SK-N-SH (cell line): ENCODE results near the gene ATCAY. TPM values are rescaled to one million over a fixed set of nuclear protein-coding genes. Genes with fewer than 3 reads are reported as not detected.

Experiments
- CTCF ChIA-PET: fragments of 300-600, 350-600 bp; formaldehyde crosslinking; extraction: SDS; loops from one replicate; lab custom pipeline; 2021; lab: Yijun Ruan, JAX
- POLR2A ChIA-PET: fragments of 350-600 bp; sonication (Branson Sonifier 250); formaldehyde crosslinking; extraction: SDS; loops from one replicate; lab custom pipeline; 2020; ENCODE audit warnings: antibody characterized with exemption, inconsistent platforms; lab: Yijun Ruan, JAX
- DNase-seq: peaks from one replicate; pipeline ENCODE4 v3.0.0; 2012
- H2AFZ ChIP-seq: fragments of 200-600 bp; sonication (generic); 2 replicates; pipeline ENCODE4 v1.8.1; 2016; ENCODE audit warnings: antibody characterized with exemption, mild to moderate bottlenecking, low read depth
- H3F3A ChIP-seq: fragments of 200-600 bp; sonication (generic); replicated peaks from 2 replicates; pipeline ENCODE3; 2016; ENCODE audit warnings: antibody characterized with exemption, mild to moderate bottlenecking; ENCODE audit not compliant: insufficient read depth
- H3K27ac ChIP-seq, 2 experiments: fragments of 200-500 bp in 1 of 2; fragments of 200-600 bp in 1 of 2; sonication (Bioruptor generic) in 1 of 2; sonication (generic), shearing (Covaris generic) in 1 of 2; 2 replicates each; pipeline versions ENCODE4 v1.5.1 to v1.6.1; 2014 to 2016; ENCODE audit warnings: low read depth in 2 of 2, inconsistent platforms in 1 of 2, low read length in 1 of 2, mild to moderate bottlenecking in 1 of 2, mixed read lengths in 1 of 2
- H3K27me3 ChIP-seq: fragments of 200-600 bp; sonication (generic), shearing (Covaris generic); 2 replicates; pipeline ENCODE4 v1.6.1; 2016; ENCODE audit warnings: mixed run types; ENCODE audit not compliant: insufficient read depth
- H3K36me3 ChIP-seq, 2 experiments: fragments of 200-500 bp in 1 of 2; fragments of 200-600 bp in 1 of 2; sonication (Bioruptor generic) in 1 of 2; sonication (generic) in 1 of 2; replicated peaks in 1 of 2; 2 replicates each; pipeline versions ENCODE3 to v1.5.1; 2014 to 2016; ENCODE audit warnings: low read length in 1 of 2, mild to moderate bottlenecking in 1 of 2; ENCODE audit not compliant: insufficient read depth in 2 of 2, control insufficient read depth in 1 of 2
- H3K4me1 ChIP-seq, 2 experiments: fragments of 200-500 bp in 1 of 2; fragments of 200-600 bp in 1 of 2; sonication (Bioruptor generic) in 1 of 2; sonication (generic), shearing (Covaris generic) in 1 of 2; 2 replicates each; pipeline versions ENCODE4 v1.5.1 to v1.6.1; 2014 to 2016; ENCODE audit warnings: low read depth in 1 of 2, low read length in 1 of 2, mixed run types in 1 of 2; ENCODE audit not compliant: insufficient read depth in 2 of 2, control insufficient read depth in 1 of 2
- H3K4me2 ChIP-seq: fragments of 200-600 bp; sonication (generic), shearing (Covaris generic); 2 replicates; pipeline ENCODE4 v1.6.1; 2017; ENCODE audit warnings: mixed run types
- H3K4me3 ChIP-seq, 2 experiments: fragments of 200-500 bp in 1 of 2; fragments of 200-600 bp in 1 of 2; sonication (Bioruptor generic) in 1 of 2; sonication (generic), shearing (Covaris generic) in 1 of 2; 2 replicates each; pipeline versions ENCODE4 v1.5.1 to v1.8.1; 2014 to 2016; ENCODE audit warnings: low read depth in 2 of 2, inconsistent platforms in 1 of 2, low read length in 1 of 2, mild to moderate bottlenecking in 1 of 2, mixed read lengths in 1 of 2, moderate library complexity in 1 of 2
- H3K79me2 ChIP-seq: fragments of 200-600 bp; sonication (generic); 2 replicates; pipeline ENCODE4 v1.8.1; 2017; ENCODE audit warnings: mild to moderate bottlenecking; ENCODE audit not compliant: insufficient read depth
- H3K9ac ChIP-seq: fragments of 200-600 bp; sonication (generic); 2 replicates; pipeline ENCODE4 v1.6.1; 2017; ENCODE audit warnings: mixed run types
- H3K9me2 ChIP-seq: fragments of 200-600 bp; sonication (generic); 2 replicates; pipeline ENCODE4 v1.6.1; 2017; ENCODE audit warnings: mixed run types
- H3K9me3 ChIP-seq: fragments of 200-600 bp; sonication (generic); 2 replicates; pipeline ENCODE4 v1.6.1; 2017; ENCODE audit warnings: mixed run types, mild to moderate bottlenecking, moderate library complexity
- H4K20me1 ChIP-seq: fragments of 200-600 bp; sonication (generic); 2 replicates; pipeline ENCODE4 v1.6.1; 2017; ENCODE audit warnings: mild to moderate bottlenecking, mixed run types; ENCODE audit not compliant: insufficient read depth
- EZH2phosphoT487 ChIP-seq: fragments of 200-600 bp; sonication (generic); IDR thresholded peaks from 2 replicates; pipeline ENCODE4 v1.6.1; 2017; ENCODE audit warnings: low read depth, mixed run types, mild to moderate bottlenecking, antibody characterized with exemption, moderate library complexity, borderline replicate concordance
- FOXJ3 ChIP-seq: sonication (generic); formaldehyde crosslinking; IDR thresholded peaks from 2 replicates; pipeline ENCODE4 v1.5.1; 2020; ENCODE audit warnings: mild to moderate bottlenecking, missing genetic modification reagents
- GABPA ChIP-seq: IDR thresholded peaks from 2 replicates; pipeline ENCODE4 v1.4.0; 2012; ENCODE audit warnings: low read depth, mild to moderate bottlenecking
- JUND ChIP-seq: IDR thresholded peaks from 2 replicates; pipeline ENCODE4 v1.4.0; 2012
- MXI1 ChIP-seq: IDR thresholded peaks from 2 replicates; pipeline ENCODE4 v1.6.1; 2012; ENCODE audit warnings: mild to moderate bottlenecking, low read depth, low read length, improper control_type of control experiment
- NFIC ChIP-seq: IDR thresholded peaks from 2 replicates; pipeline ENCODE4 v1.4.0; 2012; ENCODE audit warnings: borderline replicate concordance
- POLR2AphosphoS5 ChIP-seq: IDR thresholded peaks from 2 replicates; pipeline ENCODE4 v1.6.1; 2012; ENCODE audit warnings: low read depth, low read length
- RAD21 ChIP-seq: IDR thresholded peaks from 2 replicates; pipeline ENCODE4 v1.6.1; 2012; ENCODE audit warnings: mild to moderate bottlenecking, low read length
- SMC3 ChIP-seq: IDR thresholded peaks from 2 replicates; pipeline ENCODE4 v1.6.1; 2012; ENCODE audit warnings: low read depth, low read length, improper control_type of control experiment
- WGBS: methylation state at CpG from one replicate; pipeline ENCODE4 v1.1.6; 2017; ENCODE audit warnings: low lambda C conversion rate; 5-methylcytosine and 5-hydroxymethylcytosine counted together
- polyA plus RNA-seq, 3 experiments: library from polyadenylated mRNA; depleted of rRNA; stranded (reverse); fragments of >200 nt; gene quantifications; 2 replicates each; pipeline ENCODE4 v1.2.3, GENCODE V29; 2012
- TF ChIP-seq, protein P1 (sequence below): fragments of 200-600 bp; sonication (generic); IDR thresholded peaks from 2 replicates; pipeline ENCODE4 v1.6.1; 2017; ENCODE audit warnings: antibody characterized with exemption, mild to moderate bottlenecking, moderate library complexity
- TF ChIP-seq, protein P2 (sequence below): IDR thresholded peaks from 2 replicates; pipeline ENCODE4 v1.6.1; 2012; ENCODE audit warnings: mild to moderate bottlenecking, low read depth, low read length, moderate library complexity

ATCAY gene
- polyA plus RNA-seq, 1 of the 3 experiments (the other 2 are of a cell fraction) = 0.84 TPM

DNA sequence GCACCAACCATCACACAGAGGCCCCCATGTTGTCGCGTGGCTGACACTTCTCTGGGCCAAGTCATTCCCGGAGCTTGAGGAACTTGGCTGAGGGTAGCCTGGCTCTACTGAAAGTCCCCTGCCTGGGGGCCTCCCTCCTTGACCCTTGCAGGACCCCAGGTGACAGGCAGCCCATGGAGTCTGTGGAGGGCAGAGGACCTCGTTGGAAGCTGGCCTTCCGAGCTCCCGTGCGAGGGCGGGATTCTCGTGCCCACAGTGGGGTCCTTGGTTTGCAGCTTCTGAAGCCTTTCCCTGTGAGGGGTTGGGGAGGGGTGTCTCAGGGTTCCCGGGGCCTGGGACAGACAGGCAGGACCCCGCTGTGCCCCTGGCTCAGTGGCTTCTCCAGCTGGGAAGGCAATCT lies 68.8 kb downstream of the ATCAY start:
- no peak overlapping the region for H2AFZ ChIP-seq
- no peaks in the 10 kb centered on the region for H3K27me3 ChIP-seq
- TF ChIP-seq POLR2AphosphoS5 (no peak), GABPA (no peak), NFIC (no peak), RAD21 (no peak), SMC3 (no peak), JUND (no peak), MXI1 (no peak), EZH2phosphoT487 (no peak), FOXJ3 (CRISPR knock-in tag) (no peak)
- TF ChIP-seq, protein P1, sequence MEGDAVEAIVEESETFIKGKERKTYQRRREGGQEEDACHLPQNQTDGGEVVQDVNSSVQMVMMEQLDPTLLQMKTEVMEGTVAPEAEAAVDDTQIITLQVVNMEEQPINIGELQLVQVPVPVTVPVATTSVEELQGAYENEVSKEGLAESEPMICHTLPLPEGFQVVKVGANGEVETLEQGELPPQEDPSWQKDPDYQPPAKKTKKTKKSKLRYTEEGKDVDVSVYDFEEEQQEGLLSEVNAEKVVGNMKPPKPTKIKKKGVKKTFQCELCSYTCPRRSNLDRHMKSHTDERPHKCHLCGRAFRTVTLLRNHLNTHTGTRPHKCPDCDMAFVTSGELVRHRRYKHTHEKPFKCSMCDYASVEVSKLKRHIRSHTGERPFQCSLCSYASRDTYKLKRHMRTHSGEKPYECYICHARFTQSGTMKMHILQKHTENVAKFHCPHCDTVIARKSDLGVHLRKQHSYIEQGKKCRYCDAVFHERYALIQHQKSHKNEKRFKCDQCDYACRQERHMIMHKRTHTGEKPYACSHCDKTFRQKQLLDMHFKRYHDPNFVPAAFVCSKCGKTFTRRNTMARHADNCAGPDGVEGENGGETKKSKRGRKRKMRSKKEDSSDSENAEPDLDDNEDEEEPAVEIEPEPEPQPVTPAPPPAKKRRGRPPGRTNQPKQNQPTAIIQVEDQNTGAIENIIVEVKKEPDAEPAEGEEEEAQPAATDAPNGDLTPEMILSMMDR = no peak
- TF ChIP-seq, protein P2, sequence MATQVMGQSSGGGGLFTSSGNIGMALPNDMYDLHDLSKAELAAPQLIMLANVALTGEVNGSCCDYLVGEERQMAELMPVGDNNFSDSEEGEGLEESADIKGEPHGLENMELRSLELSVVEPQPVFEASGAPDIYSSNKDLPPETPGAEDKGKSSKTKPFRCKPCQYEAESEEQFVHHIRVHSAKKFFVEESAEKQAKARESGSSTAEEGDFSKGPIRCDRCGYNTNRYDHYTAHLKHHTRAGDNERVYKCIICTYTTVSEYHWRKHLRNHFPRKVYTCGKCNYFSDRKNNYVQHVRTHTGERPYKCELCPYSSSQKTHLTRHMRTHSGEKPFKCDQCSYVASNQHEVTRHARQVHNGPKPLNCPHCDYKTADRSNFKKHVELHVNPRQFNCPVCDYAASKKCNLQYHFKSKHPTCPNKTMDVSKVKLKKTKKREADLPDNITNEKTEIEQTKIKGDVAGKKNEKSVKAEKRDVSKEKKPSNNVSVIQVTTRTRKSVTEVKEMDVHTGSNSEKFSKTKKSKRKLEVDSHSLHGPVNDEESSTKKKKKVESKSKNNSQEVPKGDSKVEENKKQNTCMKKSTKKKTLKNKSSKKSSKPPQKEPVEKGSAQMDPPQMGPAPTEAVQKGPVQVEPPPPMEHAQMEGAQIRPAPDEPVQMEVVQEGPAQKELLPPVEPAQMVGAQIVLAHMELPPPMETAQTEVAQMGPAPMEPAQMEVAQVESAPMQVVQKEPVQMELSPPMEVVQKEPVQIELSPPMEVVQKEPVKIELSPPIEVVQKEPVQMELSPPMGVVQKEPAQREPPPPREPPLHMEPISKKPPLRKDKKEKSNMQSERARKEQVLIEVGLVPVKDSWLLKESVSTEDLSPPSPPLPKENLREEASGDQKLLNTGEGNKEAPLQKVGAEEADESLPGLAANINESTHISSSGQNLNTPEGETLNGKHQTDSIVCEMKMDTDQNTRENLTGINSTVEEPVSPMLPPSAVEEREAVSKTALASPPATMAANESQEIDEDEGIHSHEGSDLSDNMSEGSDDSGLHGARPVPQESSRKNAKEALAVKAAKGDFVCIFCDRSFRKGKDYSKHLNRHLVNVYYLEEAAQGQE = no peak
- H3K9me3 ChIP-seq = no peaks in the 10 kb centered on the region
- no peaks in the 10 kb centered on the region; the same call in 1 of the 2 replicates for H3K79me2 ChIP-seq
- H3K4me3 ChIP-seq = no peak overlapping the region
- H3F3A ChIP-seq = no peaks in the 10 kb centered on the region
- H3K36me3 ChIP-seq = no peaks in the 10 kb centered on the region
- DNase-seq = no peak
- WGBS = 20% methylated on average over 3 of the region's 11 CpGs
- H3K9ac ChIP-seq = no peak overlapping the region
- POLR2A ChIA-PET = interaction anchor here (1.6 kb wide), 1 partner anchor 22 kb away, joined by 3 read pairs; the partner anchor contains the start of gene DAPK3
- no peak overlapping the region for H3K27ac ChIP-seq
- H4K20me1 ChIP-seq = 0 out of 2 replicates have a peak, but pooled peaks cover 3% of the 10 kb centered on the region
- CTCF ChIA-PET = interaction anchor here (0.9 kb wide), 1 partner anchor 9 kb away, joined by 3 read pairs; no protein-coding TSS in a partner anchor
- no peaks in the 10 kb centered on the region for H3K9me2 ChIP-seq
- no peaks in the 10 kb centered on the region; a peak in 1 of 4 replicates for H3K4me1 ChIP-seq
- no peak overlapping the region for H3K4me2 ChIP-seq
